Stimulated activated CD8-positive, alpha-beta memory T cell treated with anti-CD3 and anti-CD28 coated beads, Interleukin-12 subunit alpha, Interleukin-12 subunit beta, amount 100 ng/mL, for 4 hours (primary cell): ENCODE results near the gene DBP.
"Not testable (repeated sequence)": the region's sequence is repeated elsewhere in the genome, so short reads cannot be mapped to it uniquely, and the experiment has no call there.

Experiments
- DNase-seq: peaks from one replicate; pipeline ENCODE4 v3.0.0-alpha.2; 2020; ENCODE audit warnings: low read depth

DBP gene, protein sequence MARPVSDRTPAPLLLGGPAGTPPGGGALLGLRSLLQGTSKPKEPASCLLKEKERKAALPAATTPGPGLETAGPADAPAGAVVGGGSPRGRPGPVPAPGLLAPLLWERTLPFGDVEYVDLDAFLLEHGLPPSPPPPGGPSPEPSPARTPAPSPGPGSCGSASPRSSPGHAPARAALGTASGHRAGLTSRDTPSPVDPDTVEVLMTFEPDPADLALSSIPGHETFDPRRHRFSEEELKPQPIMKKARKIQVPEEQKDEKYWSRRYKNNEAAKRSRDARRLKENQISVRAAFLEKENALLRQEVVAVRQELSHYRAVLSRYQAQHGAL

DNA sequence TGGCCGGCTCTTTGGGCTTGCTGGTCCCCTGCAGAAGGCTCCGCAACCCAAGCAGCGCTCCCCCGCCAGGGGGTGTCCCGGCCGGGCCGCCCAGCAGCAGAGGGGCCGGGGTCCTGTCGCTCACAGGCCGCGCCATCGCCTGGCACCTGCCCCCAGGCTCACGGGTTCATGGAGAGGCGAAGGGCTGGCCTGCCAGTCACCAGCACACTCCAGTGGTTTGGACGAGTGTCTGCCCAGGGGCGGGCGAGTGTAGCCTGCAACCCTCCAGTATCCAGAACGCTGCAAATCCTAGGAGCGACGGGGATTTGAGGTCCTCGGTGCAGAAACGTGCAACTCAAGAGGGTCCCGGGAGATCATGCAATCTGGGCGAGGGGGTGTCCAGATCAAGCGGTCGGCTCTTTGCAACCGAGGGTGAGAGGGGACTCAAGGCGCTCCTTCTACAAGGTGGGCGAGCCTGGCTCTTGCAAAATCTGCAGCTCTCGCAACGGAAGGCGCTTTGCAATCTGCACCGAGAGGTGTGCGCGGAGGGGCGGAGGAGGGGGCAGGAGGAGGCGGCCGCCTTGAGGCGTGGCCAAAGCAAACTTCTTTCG lies at the start of gene DBP:
TSS of gene DBP (minus strand) at position 521 of the 590 bp plus-strand sequence. CDS start at position 136, 385 bp downstream.
- no peak for DNase-seq

DNA sequence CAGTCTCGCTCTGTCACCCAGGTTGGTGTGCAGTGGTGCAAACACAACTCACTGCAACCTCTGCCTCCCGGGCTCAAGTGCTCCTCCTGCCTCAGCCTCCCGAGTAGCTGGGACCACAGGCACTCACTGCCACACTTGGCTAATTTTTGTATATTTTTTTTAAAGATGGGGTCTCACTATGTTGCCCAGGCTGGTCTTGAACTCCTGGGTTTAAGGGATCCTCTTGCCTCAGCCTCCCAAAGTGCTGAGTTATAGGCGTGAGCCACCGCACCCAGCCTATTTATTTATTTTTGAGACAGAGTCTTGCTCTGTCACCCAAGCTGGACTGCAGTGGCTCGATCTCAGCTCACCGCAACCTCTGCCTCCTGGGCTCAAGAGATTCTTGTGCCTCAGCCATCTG lies 49.5 kb upstream of the DBP start:
- DNase-seq = not testable (repeated sequence)

DNA sequence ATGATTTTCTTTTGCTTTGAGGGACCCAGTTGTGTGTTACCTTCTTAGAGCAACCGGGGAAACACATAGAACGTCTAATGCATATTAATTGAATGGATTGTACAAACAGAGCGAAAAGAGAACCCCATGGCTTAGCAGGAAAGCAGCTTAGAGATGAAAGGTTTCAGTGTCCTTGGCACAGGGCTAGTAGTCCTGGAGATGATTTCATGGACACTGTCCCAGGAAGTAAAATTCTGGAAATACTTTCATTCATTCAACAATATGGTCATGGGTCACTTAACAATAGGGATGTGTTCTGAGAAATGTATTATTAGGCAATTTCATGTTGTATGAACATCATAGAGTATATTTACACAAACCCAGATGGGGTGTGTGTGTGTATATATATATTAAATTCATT lies 48.9 kb upstream of the DBP start:
- DNase-seq = no peak

DNA sequence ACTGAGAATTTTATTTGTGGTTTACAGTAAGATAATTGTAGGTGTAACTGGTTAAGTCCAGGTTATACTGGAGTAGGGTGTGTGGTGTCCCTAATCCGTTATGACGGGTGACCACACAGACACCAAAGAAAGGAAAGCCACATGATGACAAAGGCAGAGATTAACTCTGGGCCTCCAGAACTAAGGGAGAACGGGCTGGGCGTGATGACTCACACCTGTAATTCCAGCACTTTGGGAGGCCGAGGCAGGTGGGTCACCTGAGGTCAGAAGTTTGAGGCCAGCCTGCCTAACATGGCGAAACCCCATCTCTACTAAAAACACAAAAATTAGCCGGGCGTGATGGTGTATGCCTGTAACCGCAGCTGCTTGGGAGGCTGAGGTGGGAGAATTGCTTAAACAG lies 48.4 kb upstream of the DBP start:
- DNase-seq = no peak

DNA sequence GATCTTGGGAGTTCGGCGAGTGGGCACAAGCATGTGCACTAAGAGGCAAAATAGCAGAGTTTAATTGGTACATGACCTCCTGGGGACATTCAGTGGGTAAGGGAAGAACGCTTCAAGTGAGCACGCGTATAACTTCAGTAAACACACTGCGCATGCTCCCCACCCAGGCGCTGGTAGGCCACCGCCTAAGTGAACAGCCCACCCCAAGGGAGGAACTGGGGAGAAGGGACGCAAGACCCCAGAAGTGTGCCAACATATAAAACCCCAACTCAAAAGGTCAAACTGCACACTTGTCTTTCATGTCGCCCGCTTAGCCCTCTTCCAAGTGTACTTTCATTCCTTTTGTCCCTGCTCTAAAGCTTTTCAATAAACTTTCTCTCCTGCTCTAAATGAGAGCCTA lies 46.2 kb upstream of the DBP start:
- no peak for DNase-seq

DNA sequence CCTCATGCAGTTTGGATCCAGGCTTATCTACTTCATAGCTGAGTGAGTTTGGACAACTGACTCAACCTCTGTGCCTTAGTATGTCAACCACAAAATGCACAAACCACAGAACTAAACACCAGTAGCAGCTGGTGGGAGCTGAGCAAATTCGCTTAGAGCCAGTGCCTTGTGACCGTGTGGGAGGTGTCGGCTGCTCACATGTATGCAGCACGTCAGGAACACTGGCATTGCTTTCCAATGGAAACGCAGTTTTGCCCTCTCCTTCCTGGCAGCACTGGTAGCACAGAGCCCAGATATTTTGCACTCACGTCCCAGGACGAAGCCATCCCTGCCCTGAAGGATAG lies 43.9 kb upstream of the DBP start:
- DNase-seq = no peak

DNA sequence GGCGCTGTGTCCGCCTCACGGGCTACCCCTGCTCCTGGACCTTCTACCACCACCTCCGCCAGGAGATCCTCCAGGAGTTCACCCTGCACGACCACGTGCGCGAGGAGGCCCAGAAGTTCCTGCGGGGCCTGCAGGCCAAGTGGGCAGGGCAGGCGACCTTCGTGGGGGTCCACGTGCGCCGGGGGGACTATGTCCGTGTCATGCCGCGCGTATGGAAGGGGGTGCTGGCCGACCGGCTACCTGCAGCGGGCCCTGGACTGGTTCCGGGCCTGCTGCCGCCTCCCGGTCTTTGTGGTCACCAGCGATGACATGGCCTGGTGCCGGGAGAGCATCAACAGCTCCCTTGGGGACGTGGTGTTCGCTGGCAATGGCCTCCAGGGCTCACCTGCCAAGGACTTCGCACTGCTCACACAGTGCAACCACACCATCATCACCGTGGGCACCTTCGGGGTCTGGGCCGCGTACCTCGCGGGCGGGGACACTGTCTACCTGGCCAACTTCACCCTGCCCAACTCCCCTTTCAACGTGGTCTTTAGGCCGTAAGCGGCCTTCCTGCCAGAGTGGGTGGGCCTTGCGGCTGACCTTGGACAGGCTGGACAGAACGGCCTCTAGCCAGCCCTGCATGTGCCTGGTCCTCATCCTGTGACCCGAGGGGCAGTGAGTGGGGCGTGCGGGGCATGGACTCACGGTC lies 43.4 kb upstream of the DBP start:
- no peak for DNase-seq

DNA sequence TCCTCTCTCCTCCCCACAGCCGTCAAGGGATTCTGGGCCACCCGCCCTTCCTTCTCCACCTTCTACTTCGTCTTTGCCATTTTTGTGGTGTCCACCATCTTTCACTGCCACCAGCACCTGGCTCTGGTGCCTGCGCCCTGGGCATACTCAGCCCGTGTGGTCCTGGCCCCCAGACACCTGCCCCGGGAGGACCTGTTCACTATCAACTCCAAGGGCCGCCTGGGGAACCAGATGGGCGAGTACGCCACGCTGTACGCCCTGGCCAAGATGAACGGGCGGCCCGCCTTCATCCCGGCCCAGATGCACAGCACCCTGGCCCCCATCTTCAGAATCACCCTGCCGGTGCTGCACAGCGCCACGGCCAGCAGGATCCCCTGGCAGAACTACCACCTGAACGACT lies 42.8 kb upstream of the DBP start:
- DNase-seq = not testable (repeated sequence)

DNA sequence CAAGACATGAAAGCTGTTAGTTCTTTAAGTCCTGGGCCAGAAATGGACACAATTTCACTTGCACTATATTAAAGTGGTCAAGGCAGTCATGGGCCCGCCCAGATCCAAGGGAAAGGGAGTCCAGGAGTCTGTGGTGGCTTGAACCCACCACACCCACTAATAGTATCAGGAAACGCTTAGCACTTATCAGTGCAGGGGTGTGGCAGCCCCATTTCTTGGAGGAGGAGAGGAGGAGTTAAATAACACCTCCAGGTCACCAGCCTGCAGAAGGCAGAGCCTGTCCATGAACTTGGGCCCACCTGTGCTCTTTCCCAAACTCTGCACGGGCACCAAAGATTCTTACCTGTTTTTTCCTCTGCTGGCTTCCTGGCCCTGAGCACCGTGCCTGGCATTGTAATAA lies 41.0 kb upstream of the DBP start:
- no peak for DNase-seq

DNA sequence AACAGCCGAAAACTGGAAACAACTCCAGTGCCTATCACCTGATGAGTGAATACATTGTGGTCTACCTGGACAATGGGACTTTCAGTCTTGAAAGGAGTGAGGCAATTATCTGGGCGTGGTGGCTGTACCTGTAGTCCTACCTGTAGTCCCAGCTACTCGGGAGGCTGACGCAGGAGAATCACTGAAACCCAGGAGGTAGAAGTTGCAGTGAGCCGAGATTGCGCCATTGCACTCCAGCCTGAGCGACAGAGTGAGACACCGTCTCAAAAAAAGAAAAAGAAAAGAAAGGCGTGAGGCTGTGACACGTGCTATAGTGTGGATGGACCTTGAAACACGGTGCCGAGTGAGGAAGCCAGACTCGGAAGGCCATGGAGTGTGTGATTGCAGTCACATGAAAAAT lies 39.7 kb upstream of the DBP start:
- no peak for DNase-seq

DNA sequence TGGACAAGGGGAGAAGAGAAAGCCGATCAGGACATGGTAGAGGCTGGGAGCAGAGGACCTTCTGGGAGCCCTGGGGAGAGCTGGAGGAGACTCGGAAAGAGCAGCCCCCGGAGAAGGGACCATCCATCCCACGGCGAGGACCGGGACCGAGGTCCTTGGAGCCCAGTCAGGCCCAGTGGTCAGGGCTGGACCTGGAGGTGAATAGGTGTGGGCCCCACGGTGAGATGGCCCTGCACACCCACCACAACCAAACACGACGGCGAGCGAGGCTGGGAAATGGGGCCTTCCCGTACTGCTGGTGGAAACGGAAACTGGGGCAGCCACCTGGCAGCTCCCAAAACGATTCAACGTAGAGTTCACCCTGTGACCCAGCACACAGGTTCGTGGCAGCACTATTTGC lies 39.3 kb upstream of the DBP start:
- no peak for DNase-seq

DNA sequence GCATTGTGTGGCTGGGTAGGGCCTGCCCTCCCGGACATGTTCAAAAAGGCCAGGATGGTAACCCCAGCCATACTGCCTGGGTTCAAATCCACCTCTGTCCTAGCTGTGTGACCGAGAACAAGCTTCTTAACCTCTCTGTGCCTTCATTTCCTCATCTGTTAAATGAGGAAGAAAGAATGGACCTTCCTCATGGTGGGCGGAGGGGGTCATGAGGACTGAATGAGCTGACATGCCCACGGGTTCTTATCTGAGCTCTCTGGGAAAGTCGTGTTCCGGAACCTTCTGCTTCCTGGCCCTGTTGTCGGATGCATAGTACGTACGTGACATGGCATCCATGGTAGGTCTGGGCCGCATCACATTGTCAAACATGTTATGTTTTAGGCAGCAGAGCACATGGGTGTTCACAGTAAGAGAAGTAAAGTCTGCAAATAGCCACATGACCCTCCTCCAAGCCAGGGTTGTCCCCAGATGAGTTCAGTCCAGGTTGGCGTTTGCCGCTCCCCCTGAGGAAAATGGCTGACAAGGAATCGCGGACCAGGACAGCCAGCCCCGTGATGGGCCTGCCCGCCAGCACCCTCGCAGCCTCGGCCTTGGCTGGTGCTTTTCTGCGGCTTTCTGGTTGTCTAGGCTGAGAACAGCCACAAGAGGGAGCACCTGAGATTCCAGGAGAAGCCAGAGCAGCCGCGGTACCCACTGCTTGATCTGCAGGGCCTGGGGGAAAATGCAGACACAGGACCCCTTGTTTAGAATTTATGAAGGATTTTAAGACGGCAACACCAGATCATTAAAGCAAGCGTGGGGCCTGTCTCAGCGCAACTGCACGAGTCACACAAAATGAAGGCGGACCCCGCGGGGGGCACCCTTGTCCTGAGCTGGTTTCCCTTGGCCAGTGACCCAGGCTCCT lies 38.0 kb upstream of the DBP start:
- DNase-seq = peak; percentile 20

DNA sequence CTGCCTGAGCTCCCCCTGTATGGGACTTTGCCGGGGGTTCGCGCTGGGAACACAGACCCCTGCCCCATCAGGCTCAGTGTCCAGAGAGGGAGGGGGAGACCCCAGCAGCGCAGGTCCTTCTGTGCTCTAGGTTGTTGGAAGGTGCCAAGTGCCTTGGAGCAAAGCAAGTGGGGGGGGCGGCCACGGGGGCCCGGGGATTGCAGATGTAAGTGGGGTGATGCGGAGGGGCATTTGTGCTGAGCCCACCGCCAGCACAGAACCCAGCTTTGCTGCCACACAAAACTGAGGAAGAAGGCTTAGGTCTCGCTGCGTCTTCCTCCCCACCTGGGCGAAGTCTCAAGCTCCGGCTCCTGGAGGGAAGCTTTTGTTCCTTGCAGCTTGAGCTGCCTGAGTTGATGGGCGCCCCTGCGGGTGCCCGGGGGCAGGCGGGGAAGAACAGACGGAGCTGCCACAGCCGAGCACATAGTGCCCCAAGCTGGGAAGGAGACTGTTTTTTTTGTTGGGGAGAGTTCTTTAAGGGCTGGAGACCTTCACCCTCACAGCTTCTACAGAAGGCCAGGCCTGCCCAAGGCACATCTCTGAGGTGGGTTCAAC lies 37.1 kb upstream of the DBP start:
- no peak for DNase-seq

DNA sequence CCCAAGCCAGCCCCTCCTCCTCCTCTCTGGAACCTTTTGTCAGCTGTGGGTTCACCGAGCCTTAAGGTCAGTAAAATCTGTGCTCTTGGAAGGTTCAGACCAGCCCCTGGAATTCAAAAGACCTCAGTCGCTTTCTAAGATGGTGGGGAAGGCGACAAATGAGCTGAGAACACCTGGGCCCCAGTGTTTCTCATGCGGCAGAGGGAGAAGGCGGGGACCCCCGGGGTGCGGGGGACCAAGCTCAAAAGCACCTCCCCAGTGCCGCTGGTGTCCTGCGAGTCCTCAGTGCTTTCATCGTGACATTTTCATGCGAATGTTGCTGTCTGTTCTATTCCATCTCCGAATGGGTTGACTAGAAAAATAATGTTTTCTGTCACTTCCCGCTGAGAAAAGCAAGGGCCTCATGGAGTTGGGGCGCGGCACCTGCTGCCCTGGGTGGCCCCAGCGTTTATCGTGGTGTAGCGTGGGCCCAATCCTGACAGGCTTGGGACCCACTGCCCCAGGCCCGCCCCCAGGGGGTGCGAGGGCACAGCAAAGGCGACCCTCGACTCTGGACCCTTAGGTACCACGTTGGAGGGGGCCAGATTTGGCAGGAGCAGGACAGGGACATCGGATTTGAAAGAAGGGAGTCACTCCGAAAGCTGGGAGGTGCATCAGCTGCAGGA lies 36.4 kb upstream of the DBP start:
- no peak for DNase-seq

DNA sequence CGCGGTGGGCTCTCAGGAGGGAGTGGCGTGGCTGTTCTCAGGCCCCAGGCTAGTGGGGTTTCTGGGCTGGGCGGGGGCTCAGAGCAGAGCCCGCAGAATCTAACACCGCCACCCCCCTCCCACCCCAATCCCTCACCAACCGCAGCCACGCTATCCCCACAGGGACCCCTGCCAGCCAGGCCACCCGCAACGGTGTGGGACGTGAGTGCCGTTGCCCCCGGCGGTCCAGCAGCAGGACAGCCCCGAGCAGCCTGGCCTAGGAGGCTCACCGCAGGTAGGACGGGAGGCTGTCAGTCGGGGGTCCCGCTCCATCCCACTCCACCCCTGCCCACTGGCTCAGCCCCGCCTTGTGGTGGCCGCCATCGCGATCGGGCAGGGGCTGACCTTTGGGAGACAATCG lies 35.8 kb upstream of the DBP start, which contains the start of gene NTN5:
TSS of gene NTN5 (minus strand) at position 24 of the 400 bp plus-strand sequence. CDS start 2,031 bp downstream, outside the sequence.
- DNase-seq = no peak

DNA sequence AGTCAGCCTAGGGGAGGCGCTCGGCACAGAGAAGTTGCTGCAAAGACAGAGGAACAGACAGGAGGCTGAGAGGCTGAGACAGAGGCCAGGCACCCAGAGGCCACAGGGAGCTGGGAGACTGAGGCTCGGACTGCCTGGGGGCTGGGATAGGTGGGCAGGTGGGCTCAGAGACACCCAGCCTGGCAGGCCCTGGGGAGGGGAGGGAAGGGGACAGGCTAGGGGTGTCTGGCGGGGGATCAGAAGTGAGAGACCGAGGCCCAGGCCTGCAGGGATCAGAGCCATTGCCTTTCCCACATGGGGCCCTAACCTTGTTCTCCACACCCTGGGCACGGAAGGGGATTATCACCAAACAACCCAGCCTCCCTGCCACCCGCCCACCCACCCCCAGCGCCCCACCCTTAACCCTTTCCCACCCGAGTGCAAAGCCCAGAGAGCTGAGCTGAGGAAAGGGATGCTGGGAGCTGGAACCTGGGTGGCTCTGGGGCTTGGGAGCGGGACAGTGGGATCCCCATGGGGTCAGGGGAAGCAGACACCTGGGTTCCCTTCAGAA lies 34.3 kb upstream of the DBP start:
- DNase-seq = no peak

DNA sequence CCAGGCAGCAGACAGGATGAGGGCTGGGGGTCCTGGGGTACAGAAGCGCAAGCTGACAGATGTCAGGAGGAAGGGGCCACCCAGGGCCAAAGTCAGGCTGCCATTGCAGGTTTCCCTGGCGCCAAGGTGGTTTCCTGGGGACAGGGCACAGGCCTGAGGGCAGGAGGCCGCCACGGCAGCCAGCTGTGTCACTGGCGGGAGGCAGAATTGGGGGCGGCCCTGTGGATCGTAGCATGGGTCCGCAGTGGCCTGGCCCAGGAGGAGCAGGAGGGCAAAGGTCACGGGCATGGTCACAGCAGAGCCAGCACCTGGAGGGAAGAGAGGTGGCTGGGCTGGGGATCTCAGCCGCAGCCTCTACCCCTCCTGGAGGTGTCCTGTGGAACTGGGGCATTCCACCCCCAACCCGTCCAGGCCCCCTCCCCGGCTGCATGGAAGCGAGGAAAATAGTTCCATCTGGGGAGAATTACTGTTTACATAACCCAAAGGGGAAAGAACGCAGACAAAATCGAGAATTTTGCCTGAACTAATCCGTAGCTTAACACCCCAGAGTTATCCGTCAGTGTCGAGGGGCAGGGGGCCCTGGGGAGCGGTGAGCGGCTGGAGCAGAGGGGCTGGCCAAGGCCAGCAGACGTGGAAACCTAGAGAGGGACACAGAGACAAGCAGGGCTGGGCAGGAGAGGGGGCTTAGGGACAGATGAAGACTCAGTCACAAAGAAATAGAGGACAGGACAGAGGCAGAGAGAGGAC lies 33.7 kb upstream of the DBP start:
- DNase-seq = no peak

DNA sequence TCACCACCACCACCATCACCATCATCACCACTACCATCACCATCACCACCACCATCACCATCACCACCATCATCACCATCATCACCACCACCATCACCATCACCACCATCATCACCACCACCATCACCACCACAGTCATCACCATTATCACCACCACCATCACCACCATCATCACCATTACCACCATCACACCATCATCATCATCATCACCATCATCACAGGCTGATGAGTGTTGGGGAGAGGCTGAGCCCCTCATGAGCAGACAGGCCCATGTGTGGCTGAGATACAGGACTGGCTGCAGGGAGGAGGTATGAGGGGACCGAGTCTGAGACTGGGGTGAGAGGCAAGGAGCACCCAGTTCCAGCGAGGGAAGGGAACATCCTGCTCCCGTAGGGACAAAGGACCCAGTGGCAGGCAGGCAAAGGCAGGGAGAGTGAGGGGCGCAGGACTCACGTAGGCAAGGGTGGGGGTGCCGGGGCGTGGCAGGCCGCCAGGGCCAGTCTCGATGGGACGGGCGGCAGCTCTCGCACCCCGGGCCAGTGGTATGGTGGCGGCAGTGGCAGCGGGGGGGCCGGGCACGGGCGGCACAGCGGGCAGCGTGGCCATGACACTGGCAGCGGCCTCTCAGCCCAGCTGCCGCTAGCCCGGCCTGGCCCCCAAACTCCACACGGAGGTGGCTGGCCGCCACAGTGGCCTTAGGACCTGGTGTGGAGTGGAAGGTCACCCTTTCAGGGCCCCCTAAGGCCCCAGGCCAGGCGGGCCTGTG lies 32.9 kb upstream of the DBP start:
- no peak for DNase-seq

DNA sequence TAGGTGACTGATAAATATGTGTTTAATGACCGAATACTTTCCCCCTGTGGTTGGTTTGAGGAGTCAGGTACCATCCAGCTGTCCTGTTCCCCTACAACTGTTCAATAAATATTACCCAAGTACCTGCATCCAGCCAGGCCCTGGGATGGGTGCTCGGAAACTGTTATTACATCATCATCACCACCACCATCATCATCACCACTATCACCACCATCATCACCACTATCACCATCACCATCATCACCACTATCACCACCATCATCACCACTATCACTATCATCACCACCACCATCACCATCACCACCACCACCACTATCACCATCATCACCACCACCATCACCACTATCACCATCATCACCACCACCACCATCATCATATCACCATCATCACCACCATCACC lies 31.6 kb upstream of the DBP start:
- no peak for DNase-seq

DNA sequence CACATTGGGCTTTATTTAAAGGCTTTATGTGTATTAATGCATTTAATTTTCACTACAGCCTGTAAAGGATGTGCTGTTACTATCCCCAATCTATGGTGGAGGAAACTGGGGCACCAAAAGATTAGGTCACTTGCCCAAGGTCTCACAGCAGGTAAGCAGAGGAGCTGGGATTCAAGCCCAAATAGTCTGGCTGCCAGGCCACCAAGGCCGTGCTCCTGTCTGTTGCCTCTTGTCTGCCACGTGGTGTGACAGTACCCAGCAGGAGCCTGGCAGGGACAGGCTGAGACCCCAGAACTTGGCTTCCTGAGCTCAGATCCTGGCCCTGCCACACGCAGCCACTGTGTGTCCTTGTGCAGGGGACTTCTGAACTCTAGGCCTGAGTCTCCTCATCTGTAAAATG lies 31.2 kb upstream of the DBP start:
- DNase-seq = no peak
